Endodermal cell (in vitro differentiated cells): ENCODE results near the gene HIGD1C. TPM values are rescaled to one million over a fixed set of nuclear protein-coding genes. Genes with fewer than 3 reads are reported as not detected.

Experiments
- DNase-seq: peaks from one replicate; pipeline ENCODE4 v3.0.0-alpha.2; 2017
- H3K27ac ChIP-seq: 2 replicates; pipeline ENCODE4 v1.5.1; 2013; ENCODE audit warnings: mild to moderate bottlenecking, low read depth, low read length, moderate library complexity
- H3K27me3 ChIP-seq: 2 replicates; pipeline ENCODE4 v1.6.1; 2013; ENCODE audit warnings: mild to moderate bottlenecking, low read length, moderate library complexity; ENCODE audit not compliant: insufficient read depth, control insufficient read depth, poor library complexity, severe bottlenecking
- H3K36me3 ChIP-seq: 2 replicates; pipeline ENCODE4 v1.7.0; 2013; ENCODE audit warnings: mild to moderate bottlenecking, low read length, moderate library complexity; ENCODE audit not compliant: control insufficient read depth, insufficient read depth
- H3K4me1 ChIP-seq: one replicate; pipeline ENCODE4 v1.7.0; 2013; ENCODE audit warnings: low read length; ENCODE audit not compliant: control insufficient read depth, insufficient read depth
- H3K4me3 ChIP-seq: 2 replicates; pipeline ENCODE4 v1.5.1; 2013; ENCODE audit warnings: mild to moderate bottlenecking, low read length, moderate library complexity
- H3K9ac ChIP-seq: 2 replicates; pipeline ENCODE4 v1.6.1; 2013; ENCODE audit warnings: mild to moderate bottlenecking, low read length, moderate library complexity; ENCODE audit not compliant: poor library complexity, severe bottlenecking; ENCODE audit errors: extremely low read depth
- H3K9me3 ChIP-seq: 2 replicates; pipeline ENCODE4 v1.6.1; 2013; ENCODE audit warnings: mild to moderate bottlenecking, low read length, moderate library complexity; ENCODE audit not compliant: control insufficient read depth
- H3K27ac Mint-ChIP-seq: 2 replicates; pipeline ENCODE4 v1.8.0; 2020; ENCODE audit warnings: mixed read lengths
- H3K27me3 Mint-ChIP-seq: 2 replicates; pipeline ENCODE4 v1.8.0; 2021; ENCODE audit warnings: mild to moderate bottlenecking, mixed read lengths; ENCODE audit not compliant: insufficient read depth
- H3K36me3 Mint-ChIP-seq: 2 replicates; pipeline ENCODE4 v1.8.0; 2020; ENCODE audit warnings: low read depth, mixed read lengths
- H3K4me1 Mint-ChIP-seq: 2 replicates; pipeline ENCODE4 v1.8.0; 2020; ENCODE audit warnings: mixed read lengths
- H3K4me3 Mint-ChIP-seq: 2 replicates; pipeline ENCODE4 v1.8.0; 2020; ENCODE audit warnings: mild to moderate bottlenecking, moderate library complexity, mixed read lengths
- H3K9me3 Mint-ChIP-seq: 2 replicates; pipeline ENCODE4 v1.8.0; 2020; ENCODE audit warnings: mild to moderate bottlenecking, mixed read lengths
- CTCF ChIP-seq: fragments of 200-600 bp; sonication (generic); conservative IDR thresholded peaks from 2 replicates; pipeline ENCODE4 v1.5.0; 2021; ENCODE audit warnings: antibody characterized with exemption, mild to moderate bottlenecking
- WGBS, 2 experiments: methylation state at CpG; one replicate each; pipeline versions ENCODE4 v1.1.5 to v1.1.7; 2013; ENCODE audit warnings: missing lambda C conversion rate in 2 of 2, mixed read lengths in 1 of 2; ENCODE audit not compliant: insufficient coverage in 1 of 2, insufficient read length in 1 of 2; 5-methylcytosine and 5-hydroxymethylcytosine counted together
- total RNA-seq, 2 donors: library from RNA; stranded (reverse); fragmentation: NEBNext Ultra II Directional in 1 of 2; extraction: Animal tissue kit (Norgen Biotek cat#: 25700) in 1 of 2; gene quantifications; 2 replicates in 1 of 2; 3 replicates in 1 of 2; pipeline ENCODE4 v1.2.1, GENCODE V29; 2021

Gene HIGD1C
- total RNA-seq, 2 donors from 2014 or later, result not detected

GRCh38 chr12:50922820-50923219 lies 29.5 kb upstream of the HIGD1C start:
- Histone ChIP-seq H3K4me1 (no peaks in the 10 kb centered on the region), H3K27me3 (no peaks in the 10 kb centered on the region), H3K27ac (no peak overlapping the region), H3K9ac (no peak overlapping the region), H3K36me3 (no peaks in the 10 kb centered on the region), H3K9me3 (peaks cover 29% of the 10 kb centered on the region), H3K4me3 (no peak overlapping the region)
- H3K4me3 Mint-ChIP-seq, result no peak overlapping the region
- peaks cover 2% of the 10 kb centered on the region for H3K27me3 Mint-ChIP-seq
- peaks cover 2% of the 10 kb centered on the region for H3K36me3 Mint-ChIP-seq
- peak; percentile 38 for DNase-seq
- 76 to 82% methylated on average over 3 of the region's 3 CpGs for WGBS, 2 experiments
- H3K9me3 Mint-ChIP-seq, result peaks cover 19% of the 10 kb centered on the region
- peak overlapping the region; percentile 5 for H3K27ac Mint-ChIP-seq
- TF ChIP-seq CTCF, result no peak
- H3K4me1 Mint-ChIP-seq, result peaks cover 27% of the 10 kb centered on the region

GRCh38 chr12:50923361-50924130 lies 28.8 kb upstream of the HIGD1C start:
- DNase-seq, result peak; percentile 36
- 56 to 65% methylated on average over 7 to 8 of the region's 8 CpGs for WGBS, 2 experiments
- Mint-ChIP-seq H3K36me3 (no peaks in the 10 kb centered on the region), H3K4me1 (peaks cover 28% of the 10 kb centered on the region), H3K4me3 (peak overlapping the region; percentile 59), H3K27me3 (peaks cover 2% of the 10 kb centered on the region), H3K9me3 (peaks cover 11% of the 10 kb centered on the region), H3K27ac (peak overlapping the region; percentile 67)
- Histone ChIP-seq H3K4me3 (no peak overlapping the region), H3K27me3 (no peaks in the 10 kb centered on the region), H3K9ac (no peak overlapping the region), H3K27ac (peak overlapping the region; percentile 16), H3K9me3 (peaks cover 22% of the 10 kb centered on the region), H3K36me3 (no peaks in the 10 kb centered on the region), H3K4me1 (no peaks in the 10 kb centered on the region)
- TF ChIP-seq CTCF, result no peak

- Histone ChIP-seq H3K27ac (peak overlapping the region; percentile 16), H3K4me3 (no peak overlapping the region), H3K9me3 (peaks cover 18% of the 10 kb centered on the region), H3K9ac (no peak overlapping the region), H3K36me3 (no peaks in the 10 kb centered on the region), H3K4me1 (no peaks in the 10 kb centered on the region), H3K27me3 (no peaks in the 10 kb centered on the region)
- DNase-seq, result no peak
- Mint-ChIP-seq H3K27ac (peak overlapping the region; percentile 67), H3K4me3 (peak overlapping the region; percentile 59), H3K9me3 (peaks cover 8% of the 10 kb centered on the region), H3K27me3 (peaks cover 2% of the 10 kb centered on the region), H3K4me1 (peaks cover 29% of the 10 kb centered on the region), H3K36me3 (no peaks in the 10 kb centered on the region)
- WGBS, 2 experiments, result 6 to 21% methylated on average over 3 to 4 of the region's 4 CpGs
- no peak for TF ChIP-seq CTCF
Observed at GRCh38 chr12:50924131-50924438, 28.3 kb upstream of the HIGD1C start.
